ENCODE data around the gene TNFRSF18.
A peak's percentile ranks its signal among the peaks of the same experiment; 100 is the strongest.

Gene TNFRSF18

DNA sequence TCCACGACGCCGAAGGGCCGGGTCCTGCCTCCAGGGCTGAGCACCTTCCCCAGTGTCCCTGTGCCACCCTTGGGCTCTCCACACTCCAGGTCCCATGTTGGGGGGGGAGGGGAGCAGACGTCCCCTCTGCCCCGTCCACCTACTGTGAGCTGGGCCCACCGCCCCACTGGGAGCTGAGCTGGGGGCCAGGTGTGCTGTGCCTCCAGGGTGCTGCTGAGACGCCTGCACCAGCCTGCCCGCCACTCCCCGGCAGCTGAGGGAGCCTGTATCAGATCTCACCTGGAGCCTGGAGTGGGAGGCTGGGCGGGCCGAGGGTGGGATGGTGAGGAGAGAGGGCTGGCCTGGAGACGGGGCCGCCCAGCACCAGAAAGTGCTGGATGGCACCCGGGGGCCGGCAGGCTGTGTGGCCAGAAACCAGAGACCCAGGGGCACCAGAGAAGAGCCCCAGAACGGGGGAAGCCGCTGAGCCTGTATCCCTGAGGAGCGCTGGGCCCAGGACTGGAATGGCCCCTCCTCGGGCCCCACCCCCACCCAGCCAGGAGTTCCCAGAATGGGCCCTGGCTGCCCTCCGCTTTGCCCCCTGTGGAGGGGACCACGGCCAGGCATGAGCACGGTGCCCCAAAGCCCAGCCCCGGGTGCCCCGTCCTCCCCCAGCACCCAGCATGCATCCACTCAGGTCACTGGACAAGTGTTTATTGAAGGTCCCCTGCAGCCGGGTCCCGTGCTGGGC, 3.4 kb downstream of the TNFRSF18 start:
- no peaks in the 10 kb centered on the region for H3K4me1 ChIP-seq
- no peaks in the 10 kb centered on the region for H3K36me3 ChIP-seq
- peaks cover 41% of the 10 kb centered on the region for H3K27me3 ChIP-seq
- TF ChIP-seq, protein P1, sequence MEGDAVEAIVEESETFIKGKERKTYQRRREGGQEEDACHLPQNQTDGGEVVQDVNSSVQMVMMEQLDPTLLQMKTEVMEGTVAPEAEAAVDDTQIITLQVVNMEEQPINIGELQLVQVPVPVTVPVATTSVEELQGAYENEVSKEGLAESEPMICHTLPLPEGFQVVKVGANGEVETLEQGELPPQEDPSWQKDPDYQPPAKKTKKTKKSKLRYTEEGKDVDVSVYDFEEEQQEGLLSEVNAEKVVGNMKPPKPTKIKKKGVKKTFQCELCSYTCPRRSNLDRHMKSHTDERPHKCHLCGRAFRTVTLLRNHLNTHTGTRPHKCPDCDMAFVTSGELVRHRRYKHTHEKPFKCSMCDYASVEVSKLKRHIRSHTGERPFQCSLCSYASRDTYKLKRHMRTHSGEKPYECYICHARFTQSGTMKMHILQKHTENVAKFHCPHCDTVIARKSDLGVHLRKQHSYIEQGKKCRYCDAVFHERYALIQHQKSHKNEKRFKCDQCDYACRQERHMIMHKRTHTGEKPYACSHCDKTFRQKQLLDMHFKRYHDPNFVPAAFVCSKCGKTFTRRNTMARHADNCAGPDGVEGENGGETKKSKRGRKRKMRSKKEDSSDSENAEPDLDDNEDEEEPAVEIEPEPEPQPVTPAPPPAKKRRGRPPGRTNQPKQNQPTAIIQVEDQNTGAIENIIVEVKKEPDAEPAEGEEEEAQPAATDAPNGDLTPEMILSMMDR (IDR thresholded peaks at IDR 0.05; ENCODE audit: low read depth, low read length) = no peak
- H3K9me3 ChIP-seq = no peaks in the 10 kb centered on the region
- DNase-seq = peak; percentile 12
- no peak overlapping the region for H3K4me3 ChIP-seq (ENCODE audit: low read depth, low read length)

DNA sequence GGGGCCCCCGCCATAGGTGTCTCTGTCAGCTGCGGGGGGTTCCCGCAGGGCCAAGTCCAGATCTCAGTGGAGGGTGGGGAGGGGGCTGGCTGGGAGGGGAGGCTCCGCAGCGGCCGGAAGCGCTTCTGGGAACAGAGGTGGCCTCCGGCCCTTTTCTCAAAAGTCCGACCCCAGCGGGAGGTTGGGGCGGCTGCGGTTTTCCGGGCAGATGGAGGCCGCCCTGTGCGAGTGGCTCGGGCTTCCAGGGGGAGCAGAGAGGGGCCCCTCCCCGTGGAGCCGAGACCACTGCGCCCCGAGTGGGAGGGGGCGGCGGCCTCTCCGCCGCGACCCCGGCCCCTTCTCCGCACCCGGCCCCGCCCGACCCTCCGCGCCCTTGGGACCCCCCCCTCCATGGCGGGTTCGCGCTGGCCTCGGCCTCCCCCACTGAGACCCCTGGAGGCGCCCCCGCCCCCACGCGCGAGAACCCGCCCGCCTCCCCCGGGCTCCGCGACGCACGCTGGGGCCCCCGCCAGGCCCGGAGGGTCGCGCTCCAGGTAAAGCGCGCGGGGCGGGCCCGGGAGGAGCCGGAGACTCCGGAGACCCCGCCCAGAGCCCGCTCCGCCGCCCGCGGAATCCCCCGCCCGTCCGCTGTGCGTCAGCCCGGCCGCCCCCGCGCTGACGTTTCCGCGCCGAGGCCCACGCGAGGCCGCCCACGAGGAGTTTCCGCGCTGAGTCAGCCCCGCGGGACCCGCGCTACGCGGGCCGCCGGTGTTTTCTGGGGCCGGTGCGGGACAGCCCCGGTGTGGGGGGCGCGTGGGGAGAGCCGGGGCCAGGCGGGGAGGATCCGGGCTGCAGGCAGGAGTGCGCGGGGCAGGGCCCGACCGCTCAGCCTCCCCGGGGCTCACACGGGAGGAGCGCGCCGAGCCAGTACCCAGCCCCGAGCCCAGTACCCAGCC, 5.2 kb downstream of the TNFRSF18 start:
- TF ChIP-seq, protein P1 (IDR thresholded peaks at IDR 0.05; ENCODE audit: low read depth, low read length) = no peak
- Histone ChIP-seq H3K27me3 (peaks cover 27% of the 10 kb centered on the region), H3K4me3 (ENCODE audit: low read depth, low read length) (no peak overlapping the region), H3K4me1 (no peaks in the 10 kb centered on the region), H3K9me3 (no peaks in the 10 kb centered on the region), H3K36me3 (no peaks in the 10 kb centered on the region)
- peak; percentile 23 for DNase-seq

DNA sequence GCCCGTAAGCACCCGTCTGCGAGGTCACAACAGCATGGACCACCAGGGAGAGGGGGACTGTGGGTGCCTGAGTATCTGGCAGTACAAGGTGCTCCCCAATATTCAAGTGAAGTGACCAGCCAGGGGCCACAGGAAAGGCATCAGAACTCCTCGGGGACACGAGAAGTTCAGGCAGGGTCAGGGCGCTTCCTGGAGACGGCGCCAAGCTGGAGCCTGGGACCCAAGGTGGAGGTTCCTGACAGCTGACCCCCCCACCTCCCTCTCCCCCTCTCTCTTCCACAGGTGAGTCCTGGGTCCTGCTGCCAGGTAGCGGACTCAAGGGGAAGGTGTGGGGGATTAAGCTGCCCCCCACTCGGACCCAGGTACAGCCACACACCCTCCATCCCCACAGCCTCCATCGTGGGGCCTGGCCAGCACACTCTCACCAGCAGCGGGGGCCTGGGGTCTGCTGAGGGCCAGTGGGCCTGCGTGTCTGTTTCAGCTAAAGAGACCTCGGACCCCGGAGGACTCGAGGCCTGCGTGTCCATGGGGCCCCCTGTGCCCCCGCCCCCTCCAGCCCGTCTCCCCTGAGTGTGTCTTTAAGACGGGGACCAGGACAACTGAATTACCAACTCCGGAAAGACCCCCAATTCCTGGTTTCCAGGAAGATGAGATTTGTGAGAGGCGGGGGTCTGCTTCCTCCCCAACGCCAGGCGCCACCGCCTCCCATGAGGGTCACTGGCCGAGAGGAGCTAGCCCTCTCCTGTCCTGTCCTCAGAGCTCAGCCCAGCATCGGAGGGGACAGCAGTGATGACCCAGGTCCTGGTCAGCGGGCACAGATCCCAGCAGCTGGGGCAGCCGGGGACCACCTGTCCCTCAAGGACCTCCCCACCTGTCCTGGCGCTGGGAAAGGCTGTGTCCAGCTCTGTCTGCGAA, 6.2 kb downstream of the TNFRSF18 start:
- Histone ChIP-seq H3K9me3 (no peaks in the 10 kb centered on the region), H3K36me3 (no peaks in the 10 kb centered on the region), H3K27me3 (peaks cover 21% of the 10 kb centered on the region), H3K4me1 (no peaks in the 10 kb centered on the region), H3K4me3 (ENCODE audit: low read depth, low read length) (no peak overlapping the region)
- TF ChIP-seq, protein P1 (IDR thresholded peaks at IDR 0.05; ENCODE audit: low read depth, low read length) = no peak
- peak; percentile 8 for DNase-seq

DNA sequence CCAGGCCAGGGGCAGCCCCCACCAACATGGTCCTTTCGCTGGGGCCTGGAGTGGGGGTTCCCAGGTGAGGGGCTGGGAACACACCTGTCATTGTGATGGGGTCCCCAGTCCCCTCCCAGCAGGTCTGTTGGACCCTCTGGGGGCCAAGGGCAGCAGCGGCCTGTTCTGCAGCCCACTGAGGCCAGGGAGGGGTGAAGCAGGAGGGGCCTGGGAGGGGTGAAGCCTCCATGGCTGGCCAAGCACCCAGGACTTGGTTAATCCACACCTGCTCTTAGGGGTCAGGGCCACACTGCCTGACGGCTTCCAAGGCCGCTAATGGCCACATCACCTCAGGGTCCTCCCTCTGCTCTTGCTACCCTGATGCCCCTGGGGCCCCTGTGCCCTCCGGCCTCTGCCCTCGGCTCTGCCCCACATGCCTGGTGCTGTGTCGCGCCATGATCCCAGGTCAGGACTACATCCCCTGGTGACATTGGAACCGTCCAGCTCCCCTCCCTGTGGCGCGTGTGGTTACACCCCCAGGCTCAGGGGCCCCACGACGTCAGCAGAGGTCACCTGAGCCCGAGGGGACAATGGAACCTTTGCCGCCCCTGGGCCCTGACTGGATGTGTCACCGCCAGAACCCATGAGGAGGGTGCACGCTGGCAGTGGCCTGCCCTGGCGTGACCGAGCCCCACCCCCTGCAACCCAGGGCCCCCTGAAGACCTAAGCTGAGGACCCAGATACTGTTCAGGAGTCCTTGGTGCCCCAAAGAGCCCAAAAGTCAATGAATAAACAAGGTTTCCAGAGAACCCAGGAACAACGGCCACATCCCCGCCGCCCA, 7.0 kb downstream of the TNFRSF18 start:
- no peaks in the 10 kb centered on the region for H3K4me1 ChIP-seq
- no peaks in the 10 kb centered on the region for H3K36me3 ChIP-seq
- TF ChIP-seq, protein P1 (IDR thresholded peaks at IDR 0.05; ENCODE audit: low read depth, low read length) = no peak

DNA sequence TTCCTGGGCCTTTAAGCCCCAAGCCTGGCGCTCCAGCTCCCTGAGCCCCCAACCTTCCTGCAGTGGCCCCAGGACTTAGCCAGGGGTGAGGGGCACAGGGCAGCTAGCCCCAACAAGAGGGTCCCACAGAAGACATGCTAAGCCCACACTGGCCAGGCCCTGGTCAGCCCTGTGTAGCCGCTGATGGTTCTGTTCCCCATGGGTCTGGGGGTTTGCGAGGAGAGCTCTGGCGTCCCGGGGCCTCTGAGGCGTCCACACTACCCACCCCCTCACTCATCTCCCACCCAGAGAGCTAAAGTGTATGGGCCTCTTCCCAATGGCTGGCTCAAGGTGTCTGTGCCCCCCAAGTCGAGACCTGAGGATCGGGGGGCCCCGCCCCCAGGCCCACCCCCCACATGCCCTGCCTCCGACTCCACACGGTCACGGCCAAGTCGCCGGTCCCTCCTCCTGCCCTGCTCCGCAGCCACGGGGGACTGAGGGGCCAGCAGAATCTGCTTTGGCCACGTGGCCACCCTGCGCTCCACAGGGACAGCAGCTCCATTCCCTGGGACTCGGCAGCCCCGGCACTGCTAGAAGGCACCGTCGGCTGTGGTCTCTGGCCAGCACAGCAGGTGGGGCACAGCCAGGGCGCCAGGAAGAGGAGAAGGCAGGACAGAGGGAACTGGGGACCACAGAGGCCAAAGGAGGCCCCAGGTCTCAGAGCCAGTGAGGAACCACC, 7.8 kb downstream of the TNFRSF18 start:
- Histone ChIP-seq H3K27me3 (peaks cover 24% of the 10 kb centered on the region), H3K4me1 (no peaks in the 10 kb centered on the region), H3K9me3 (no peaks in the 10 kb centered on the region), H3K36me3 (no peaks in the 10 kb centered on the region), H3K4me3 (ENCODE audit: low read depth, low read length) (no peak overlapping the region)
- peak; percentile 11 for DNase-seq
- TF ChIP-seq, protein P1 (IDR thresholded peaks at IDR 0.05; ENCODE audit: low read depth, low read length) = no peak

More for the DNA sequence above, 7.0 kb downstream of the TNFRSF18 start:
- DNase-seq = peak; percentile 12
- Histone ChIP-seq H3K9me3 (no peaks in the 10 kb centered on the region), H3K4me3 (ENCODE audit: low read depth, low read length) (no peak overlapping the region), H3K27me3 (peaks cover 21% of the 10 kb centered on the region)
